Keratinocyte (primary cell): ENCODE measurements around the gene DPYSL5.

Experiments used
- EZH2 ChIP-seq: IDR thresholded peaks from one replicate; pipeline ENCODE4 v1.6.1; 2012; ENCODE audit warnings: inconsistent platforms, mild to moderate bottlenecking, low read length, moderate library complexity
- TF ChIP-seq, protein P1 (sequence below), 3 experiments: IDR thresholded peaks in 1 of 3; conservative IDR thresholded peaks in 1 of 3; optimal IDR thresholded peaks in 1 of 3; 2 replicates in 2 of 3; 3 replicates in 1 of 3; pipeline versions ENCODE3 to v1.5.1; 2011; ENCODE audit warnings: low read length in 3 of 3, mild to moderate bottlenecking in 3 of 3, moderate library complexity in 2 of 3, control low read depth in 1 of 3, inconsistent platforms in 1 of 3; ENCODE audit not compliant: insufficient read depth in 2 of 3; ENCODE audit errors: extremely low read depth in 1 of 3

DNA sequence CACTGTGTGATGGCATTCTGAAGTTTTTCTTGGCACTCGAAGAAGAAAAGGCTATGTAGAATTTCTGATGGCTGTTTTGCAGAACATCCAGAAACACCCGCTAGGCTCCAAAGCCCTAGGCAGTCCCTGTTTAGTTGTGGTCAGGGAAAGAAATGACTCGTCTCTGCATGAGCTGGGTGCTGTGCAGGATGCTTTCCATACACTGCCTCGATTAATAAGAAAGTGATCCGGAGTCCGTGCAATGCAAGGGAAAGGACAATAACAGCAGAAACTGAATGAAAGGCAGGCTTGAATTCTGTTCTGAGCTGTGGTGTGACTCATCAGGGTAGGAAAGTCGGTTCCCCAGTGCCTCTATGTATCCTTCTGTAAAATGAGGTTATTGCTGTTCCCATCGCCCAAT, 141.2 kb downstream of the DPYSL5 start:
- TF ChIP-seq, protein P1, sequence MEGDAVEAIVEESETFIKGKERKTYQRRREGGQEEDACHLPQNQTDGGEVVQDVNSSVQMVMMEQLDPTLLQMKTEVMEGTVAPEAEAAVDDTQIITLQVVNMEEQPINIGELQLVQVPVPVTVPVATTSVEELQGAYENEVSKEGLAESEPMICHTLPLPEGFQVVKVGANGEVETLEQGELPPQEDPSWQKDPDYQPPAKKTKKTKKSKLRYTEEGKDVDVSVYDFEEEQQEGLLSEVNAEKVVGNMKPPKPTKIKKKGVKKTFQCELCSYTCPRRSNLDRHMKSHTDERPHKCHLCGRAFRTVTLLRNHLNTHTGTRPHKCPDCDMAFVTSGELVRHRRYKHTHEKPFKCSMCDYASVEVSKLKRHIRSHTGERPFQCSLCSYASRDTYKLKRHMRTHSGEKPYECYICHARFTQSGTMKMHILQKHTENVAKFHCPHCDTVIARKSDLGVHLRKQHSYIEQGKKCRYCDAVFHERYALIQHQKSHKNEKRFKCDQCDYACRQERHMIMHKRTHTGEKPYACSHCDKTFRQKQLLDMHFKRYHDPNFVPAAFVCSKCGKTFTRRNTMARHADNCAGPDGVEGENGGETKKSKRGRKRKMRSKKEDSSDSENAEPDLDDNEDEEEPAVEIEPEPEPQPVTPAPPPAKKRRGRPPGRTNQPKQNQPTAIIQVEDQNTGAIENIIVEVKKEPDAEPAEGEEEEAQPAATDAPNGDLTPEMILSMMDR (optimal IDR thresholded peaks at IDR 0.05 in 1 of 3, IDR thresholded peaks at IDR 0.05 in 1 of 3, conservative IDR thresholded peaks at IDR 0.05 in 1 of 3; ENCODE audit: extremely low read depth in 1 of 3, insufficient read depth in 2 of 3, low read length in 3 of 3) = no peak
- no peak for TF ChIP-seq EZH2
